Mesenchymal stem cell (in vitro differentiated cells and primary cell): ENCODE data around the gene GFY.
A peak's percentile ranks its signal among the peaks of the same experiment; 100 is the strongest.

ENCODE experiments used
- DNase-seq: peaks from one replicate; pipeline ENCODE4 v3.0.0-alpha.2; 2013
- H2AFZ ChIP-seq: one replicate; pipeline ENCODE4 v1.6.1; 2013; ENCODE audit warnings: low read depth, mild to moderate bottlenecking, control low read depth, inconsistent platforms, low read length, moderate library complexity
- H2AK5ac ChIP-seq: 2 replicates; pipeline ENCODE4 v1.6.1; 2013; ENCODE audit warnings: low read length, moderate library complexity, mild to moderate bottlenecking, inconsistent platforms; ENCODE audit not compliant: severe bottlenecking
- H2BK120ac ChIP-seq: one replicate; pipeline ENCODE4 v1.6.1; 2013; ENCODE audit warnings: low read depth, mild to moderate bottlenecking, inconsistent platforms, low read length, moderate library complexity
- H2BK12ac ChIP-seq, 2 experiments: one replicate each; pipeline ENCODE4 v1.6.1; 2013; ENCODE audit warnings: inconsistent platforms in 2 of 2, low read length in 2 of 2, mild to moderate bottlenecking in 2 of 2, moderate library complexity in 2 of 2, control low read depth in 1 of 2
- H2BK15ac ChIP-seq: one replicate; pipeline ENCODE4 v1.6.1; 2013; ENCODE audit warnings: mild to moderate bottlenecking, low read depth, inconsistent platforms; ENCODE audit not compliant: poor library complexity, severe bottlenecking
- H2BK5ac ChIP-seq: 2 replicates; pipeline ENCODE4 v1.6.1; 2013; ENCODE audit warnings: low read depth, mild to moderate bottlenecking, low read length, control low read depth, inconsistent platforms; ENCODE audit not compliant: poor library complexity, severe bottlenecking
- H3K14ac ChIP-seq, 2 experiments: one replicate each; pipeline ENCODE4 v1.6.1; 2013; ENCODE audit warnings: inconsistent platforms in 2 of 2, low read length in 2 of 2, control low read depth in 1 of 2, mild to moderate bottlenecking in 1 of 2, moderate library complexity in 1 of 2
- H3K18ac ChIP-seq, 2 experiments: one replicate each; pipeline ENCODE4 v1.6.1; 2013; ENCODE audit warnings: inconsistent platforms in 2 of 2, low read length in 2 of 2, control low read depth in 1 of 2, low read depth in 1 of 2, mild to moderate bottlenecking in 1 of 2
- H3K23ac ChIP-seq, 2 experiments: one replicate each; pipeline ENCODE4 v1.6.1; 2013; ENCODE audit warnings: inconsistent platforms in 2 of 2, low read length in 2 of 2, mild to moderate bottlenecking in 2 of 2, moderate library complexity in 2 of 2, control low read depth in 1 of 2
- H3K27ac ChIP-seq: 2 replicates; pipeline ENCODE4 v1.5.1; 2013; ENCODE audit warnings: mild to moderate bottlenecking, moderate library complexity, low read length, control low read depth, inconsistent platforms; ENCODE audit not compliant: poor library complexity, severe bottlenecking
- H3K27me3 ChIP-seq, 2 experiments: 2 replicates each; pipeline versions ENCODE4 v1.6.1 to v1.7.0; 2013; ENCODE audit warnings: low read length in 2 of 2, mild to moderate bottlenecking in 2 of 2, moderate library complexity in 2 of 2, control low read depth in 1 of 2, inconsistent platforms in 1 of 2; ENCODE audit not compliant: control insufficient read depth in 1 of 2, insufficient read depth in 1 of 2
- H3K36me3 ChIP-seq, 2 experiments: 2 replicates each; pipeline versions ENCODE4 v1.6.1 to v1.7.0; 2013; ENCODE audit warnings: low read length in 2 of 2, control low read depth in 1 of 2, inconsistent platforms in 1 of 2, low read depth in 1 of 2, mild to moderate bottlenecking in 1 of 2; ENCODE audit not compliant: insufficient read depth in 2 of 2, control insufficient read depth in 1 of 2
- H3K4ac ChIP-seq, 2 experiments: one replicate each; pipeline ENCODE4 v1.6.1; 2013; ENCODE audit warnings: inconsistent platforms in 2 of 2, low read length in 2 of 2, mild to moderate bottlenecking in 2 of 2, moderate library complexity in 2 of 2, control low read depth in 1 of 2, low read depth in 1 of 2
- H3K4me1 ChIP-seq: 2 replicates; pipeline ENCODE4 v1.6.1; 2013; ENCODE audit warnings: low read depth, low read length, control low read depth; ENCODE audit not compliant: control insufficient read depth, insufficient read depth
- H3K4me2 ChIP-seq: 2 replicates; pipeline ENCODE4 v1.6.1; 2013; ENCODE audit warnings: low read length, mild to moderate bottlenecking, inconsistent platforms; ENCODE audit not compliant: poor library complexity, severe bottlenecking
- H3K4me3 ChIP-seq, 2 experiments: 2 replicates each; pipeline versions ENCODE4 v1.5.1 to v1.7.0; 2013; ENCODE audit warnings: low read length in 2 of 2, mild to moderate bottlenecking in 2 of 2, control low read depth in 1 of 2, low read depth in 1 of 2; ENCODE audit not compliant: insufficient read depth in 1 of 2
- H3K79me1 ChIP-seq: replicated peaks from 2 replicates; pipeline ENCODE4 v1.6.1; 2013; ENCODE audit warnings: mild to moderate bottlenecking, control low read depth, low read length, inconsistent platforms; ENCODE audit not compliant: poor library complexity, severe bottlenecking
- H3K9ac ChIP-seq: 2 replicates; pipeline ENCODE4 v1.7.0; 2013; ENCODE audit warnings: mild to moderate bottlenecking, low read length, moderate library complexity
- H3K9me3 ChIP-seq: 2 replicates; pipeline ENCODE4 v1.7.0; 2013; ENCODE audit warnings: mild to moderate bottlenecking, low read length; ENCODE audit not compliant: control insufficient read depth
- H4K8ac ChIP-seq: one replicate; pipeline ENCODE4 v1.6.1; 2013; ENCODE audit warnings: inconsistent platforms, mild to moderate bottlenecking, low read length, moderate library complexity
- H4K91ac ChIP-seq: one replicate; pipeline ENCODE4 v1.6.1; 2013; ENCODE audit warnings: mild to moderate bottlenecking, low read length, inconsistent platforms
- WGBS: methylation state at CpG from one replicate; pipeline ENCODE4 v1.1.7; 2013; ENCODE audit warnings: mixed read lengths; 5-methylcytosine and 5-hydroxymethylcytosine counted together

The GFY gene

DNA sequence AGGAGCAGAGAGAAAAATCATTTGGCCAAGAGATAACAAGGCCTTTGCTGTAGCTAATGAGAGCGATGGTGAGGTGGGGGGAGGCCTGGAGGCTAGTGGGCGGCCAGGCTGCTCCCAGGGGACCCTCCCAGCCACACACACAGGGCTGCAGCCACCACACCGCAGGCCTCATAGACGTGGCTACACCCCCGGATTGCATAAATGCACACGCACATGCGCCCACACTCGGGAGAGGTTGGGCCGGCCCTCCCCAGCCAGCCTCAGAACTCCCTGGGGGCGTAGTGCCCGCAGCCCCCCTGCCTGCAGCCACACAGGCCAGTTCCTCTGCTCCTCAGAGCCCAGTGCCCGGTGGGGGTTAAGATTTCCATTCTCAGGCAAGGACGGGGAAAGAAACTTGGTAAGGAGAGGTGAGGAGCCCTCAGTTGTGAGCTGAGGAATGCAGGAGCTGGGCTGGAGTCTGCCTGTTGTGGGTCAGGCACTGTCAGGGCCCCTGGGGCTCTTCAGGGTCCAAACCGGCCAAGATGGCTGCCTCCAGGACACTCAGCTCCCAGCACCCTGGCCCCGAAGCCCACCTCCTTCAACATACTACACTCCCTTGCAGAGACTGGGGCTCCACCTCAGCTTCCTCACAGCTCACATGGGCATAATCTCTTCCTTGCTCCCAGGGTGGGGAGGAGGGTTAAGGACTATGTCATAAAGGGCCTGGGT lies 9.9 kb upstream of the GFY start:
- no peak overlapping the region for H3K4me2 ChIP-seq
- H2AFZ ChIP-seq: no peak overlapping the region
- H2BK120ac ChIP-seq: no peak overlapping the region
- H4K91ac ChIP-seq: no peak overlapping the region
- 73% methylated on average over 14 of the region's 15 CpGs for WGBS
- no peak overlapping the region for H2BK15ac ChIP-seq
- no peak overlapping the region for H4K8ac ChIP-seq
- peaks cover 17 to 71% of the 10 kb centered on the region in 2 experiments for H3K27me3 ChIP-seq
- H3K4me1 ChIP-seq: peaks cover 5% of the 10 kb centered on the region
- H2BK5ac ChIP-seq: no peak overlapping the region
- H3K9me3 ChIP-seq: no peaks in the 10 kb centered on the region
- H3K27ac ChIP-seq: no peak overlapping the region
- no peak overlapping the region for H3K9ac ChIP-seq
- H2BK12ac ChIP-seq: no peak overlapping the region
- no peak overlapping the region for H3K4ac ChIP-seq
- H3K23ac ChIP-seq: peak overlapping the region in 1 of 2 experiments; percentile 46
- H2AK5ac ChIP-seq: no peak overlapping the region
- peak overlapping the region in 1 of 2 experiments; percentile 68 for H3K14ac ChIP-seq
- H3K18ac ChIP-seq: no peak overlapping the region
- no peak for DNase-seq
- H3K79me1 ChIP-seq: no peaks in the 10 kb centered on the region
- no peak overlapping the region for H3K4me3 ChIP-seq
- no peaks in the 10 kb centered on the region for H3K36me3 ChIP-seq

DNA sequence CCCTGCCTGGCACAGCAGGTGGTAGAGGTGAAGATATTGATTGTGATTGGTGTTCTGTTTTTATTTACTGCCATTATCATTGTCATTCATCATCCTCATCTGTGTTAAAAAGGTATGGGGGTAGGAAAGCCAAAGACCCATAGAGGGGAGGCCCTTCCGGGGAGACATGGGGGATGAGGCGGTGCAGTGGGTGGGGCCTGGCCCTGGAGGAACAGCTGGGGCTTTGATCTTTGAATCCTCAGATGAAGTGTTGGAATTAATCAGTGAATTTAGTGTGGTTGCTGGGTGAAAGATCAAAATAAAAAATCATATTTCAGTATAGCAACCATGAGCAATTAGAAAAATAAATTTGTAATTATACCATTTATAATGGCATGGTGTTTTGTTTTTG lies 9.4 kb upstream of the GFY start:
- Histone ChIP-seq H3K27me3 (peaks cover 22 to 76% of the 10 kb centered on the region in 2 experiments), H3K14ac (no peak overlapping the region), H3K4me2 (no peak overlapping the region), H3K27ac (no peak overlapping the region), H2BK12ac (no peak overlapping the region), H2AK5ac (no peak overlapping the region), H3K9me3 (no peaks in the 10 kb centered on the region), H3K23ac (no peak overlapping the region), H2BK5ac (no peak overlapping the region), H4K91ac (no peak overlapping the region), H3K4me3 (no peak overlapping the region), H3K36me3 (no peaks in the 10 kb centered on the region), H4K8ac (no peak overlapping the region), H3K4ac (no peak overlapping the region), H3K18ac (no peak overlapping the region), H2BK15ac (no peak overlapping the region), H2AFZ (no peak overlapping the region), H3K9ac (no peak overlapping the region), H2BK120ac (no peak overlapping the region), H3K4me1 (peaks cover 5% of the 10 kb centered on the region), H3K79me1 (no peaks in the 10 kb centered on the region)
- WGBS: 90% methylated on average over 2 of the region's 2 CpGs
- no peak for DNase-seq

DNA sequence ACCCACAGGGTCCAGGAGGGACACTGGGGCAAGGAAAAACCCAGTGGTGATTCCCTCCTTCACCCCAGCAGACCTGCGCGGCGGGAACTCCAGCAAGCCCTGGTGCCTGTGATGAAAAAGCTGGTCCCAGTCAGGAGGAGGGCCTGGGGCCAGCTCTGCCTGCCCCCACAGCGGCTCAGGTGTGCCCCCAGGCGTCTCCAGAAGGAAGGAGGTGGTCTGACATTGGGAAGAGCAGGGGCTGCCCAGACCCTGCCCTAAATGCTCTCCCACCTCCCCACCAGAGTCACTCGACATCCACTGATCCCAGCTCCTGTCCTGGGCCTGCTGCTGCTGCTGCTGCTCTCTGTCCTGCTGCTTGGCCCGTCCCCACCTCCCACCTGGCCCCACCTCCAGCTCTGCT lies 8.1 kb upstream of the GFY start:
- Histone ChIP-seq H3K9me3 (no peaks in the 10 kb centered on the region), H3K36me3 (no peaks in the 10 kb centered on the region), H3K4me2 (no peak overlapping the region), H3K79me1 (no peaks in the 10 kb centered on the region), H4K91ac (no peak overlapping the region), H3K4ac (no peak overlapping the region), H3K9ac (no peak overlapping the region), H2BK15ac (no peak overlapping the region), H2AFZ (no peak overlapping the region), H2AK5ac (no peak overlapping the region), H3K14ac (no peak overlapping the region), H3K4me3 (no peak overlapping the region), H2BK120ac (no peak overlapping the region), H3K4me1 (peaks cover 9% of the 10 kb centered on the region), H2BK12ac (no peak overlapping the region), H3K27me3 (peaks cover 35 to 80% of the 10 kb centered on the region in 2 experiments), H3K23ac (no peak overlapping the region), H3K18ac (no peak overlapping the region), H3K27ac (no peak overlapping the region), H4K8ac (no peak overlapping the region), H2BK5ac (no peak overlapping the region)
- DNase-seq: no peak
- 48% methylated on average over 6 of the region's 7 CpGs for WGBS

DNA sequence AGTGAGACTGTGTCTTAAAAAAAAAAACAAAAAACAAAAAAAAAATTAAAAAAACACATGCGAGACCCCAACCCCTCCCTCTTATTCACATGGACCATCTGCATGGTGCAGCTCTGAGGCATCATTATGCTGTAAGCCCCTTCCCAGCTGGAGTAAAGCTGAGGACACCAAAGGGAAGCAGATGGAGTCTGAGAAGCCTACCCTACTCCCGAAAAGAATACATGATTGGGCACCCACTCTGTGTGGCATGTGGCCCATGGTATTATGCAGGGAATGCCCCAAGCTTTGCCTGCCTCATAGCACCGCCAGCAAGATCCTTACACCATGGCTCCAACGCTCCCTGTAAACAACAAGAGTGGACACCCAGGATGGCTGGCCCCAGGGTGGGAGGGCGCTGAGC lies 6.7 kb upstream of the GFY start:
- Histone ChIP-seq H3K27ac (no peak overlapping the region), H3K27me3 (peaks cover 49 to 84% of the 10 kb centered on the region in 2 experiments), H2AK5ac (no peak overlapping the region), H3K4me2 (no peak overlapping the region), H3K36me3 (no peaks in the 10 kb centered on the region), H4K91ac (no peak overlapping the region), H3K9me3 (no peaks in the 10 kb centered on the region), H3K14ac (no peak overlapping the region), H2AFZ (no peak overlapping the region), H2BK120ac (no peak overlapping the region), H3K23ac (no peak overlapping the region), H4K8ac (no peak overlapping the region), H3K4me1 (peaks cover 17% of the 10 kb centered on the region), H3K79me1 (no peaks in the 10 kb centered on the region), H2BK12ac (no peak overlapping the region), H2BK15ac (no peak overlapping the region), H2BK5ac (no peak overlapping the region), H3K4me3 (no peak overlapping the region), H3K18ac (no peak overlapping the region), H3K4ac (no peak overlapping the region), H3K9ac (no peak overlapping the region)
- 87% methylated on average over 4 of the region's 5 CpGs for WGBS
- DNase-seq: no peak
